Retinal pigment epithelial cell (primary cell): ENCODE results near the gene CNGA2.

Experiments
- DNase-seq: peaks from one replicate; pipeline ENCODE4 v3.0.0-alpha.2; 2010; ENCODE audit warnings: low read depth
- H3K4me3 ChIP-seq: 2 replicates; pipeline ENCODE4 v1.5.1; 2011; ENCODE audit warnings: mild to moderate bottlenecking, low read length, control low read depth, moderate library complexity
- CTCF ChIP-seq: conservative IDR thresholded peaks from 2 replicates; pipeline ENCODE4 v1.5.1; 2011; ENCODE audit warnings: low read depth, low read length, control low read depth, inconsistent platforms

CNGA2 gene

GRCh38 chrX:151723156-151723760 is 11.3 kb upstream of the CNGA2 start:
- DNase-seq, result no peak
- H3K4me3 ChIP-seq, result no peak overlapping the region
- no peak for TF ChIP-seq CTCF

GRCh38 chrX:151724563-151725337 is 9.8 kb upstream of the CNGA2 start:
- no peak overlapping the region for H3K4me3 ChIP-seq
- TF ChIP-seq CTCF, result no peak
- DNase-seq, result no peak

- no peak for DNase-seq
- no peak overlapping the region for H3K4me3 ChIP-seq
- no peak for TF ChIP-seq CTCF
Measured at GRCh38 chrX:151725338-151725614, 9.3 kb upstream of the CNGA2 start.

- TF ChIP-seq CTCF, result no peak
- no peak overlapping the region for H3K4me3 ChIP-seq
- no peak for DNase-seq
Measured at GRCh38 chrX:151726751-151727150, 7.8 kb upstream of the CNGA2 start.

GRCh38 chrX:151727346-151727745 is 7.2 kb upstream of the CNGA2 start:
- no peak overlapping the region for H3K4me3 ChIP-seq
- no peak for TF ChIP-seq CTCF
- DNase-seq, result no peak

- no peak for TF ChIP-seq CTCF
- H3K4me3 ChIP-seq, result no peak overlapping the region
Measured at GRCh38 chrX:151729056-151729725, 5.4 kb upstream of the CNGA2 start.

GRCh38 chrX:151735219-151735618 is 673 bp downstream of the CNGA2 start:
- TF ChIP-seq CTCF, result no peak
- H3K4me3 ChIP-seq, result no peak overlapping the region
- DNase-seq, result no peak

More at GRCh38 chrX:151729056-151729725, 5.4 kb upstream of the CNGA2 start:
- no peak for DNase-seq
